HEK293 (cell line): ENCODE measurements around the gene MATN1.

ENCODE experiments used
- CTCF ChIP-seq: fragments of 450-650 bp; formaldehyde crosslinking; IDR thresholded peaks from 2 replicates; pipeline ENCODE4 v1.5.1; 2016; ENCODE audit warnings: missing biosample characterization, missing genetic modification characterization
- MYNN ChIP-seq: fragments of 450-650 bp; formaldehyde crosslinking; IDR thresholded peaks from 2 replicates; pipeline ENCODE4 v1.5.1; 2016; ENCODE audit warnings: missing biosample characterization, missing genetic modification characterization, borderline replicate concordance
- TCF7L2 ChIP-seq: IDR thresholded peaks from 2 replicates; pipeline ENCODE4 v1.6.1; 2011; ENCODE audit warnings: low read depth, mild to moderate bottlenecking, inconsistent platforms, low read length, moderate library complexity, borderline replicate concordance
- ZNF184 ChIP-seq: fragments of 450-650 bp; IDR thresholded peaks from 2 replicates; pipeline ENCODE4 v1.5.1; 2018; ENCODE audit warnings: missing biosample characterization, mild to moderate bottlenecking, missing genetic modification characterization
- ZNF223 ChIP-seq: fragments of 450-650 bp; formaldehyde crosslinking; IDR thresholded peaks from 2 replicates; pipeline ENCODE4 v1.5.1; 2016; ENCODE audit warnings: missing biosample characterization, missing genetic modification characterization
- ZNF324 ChIP-seq: fragments of 450-650 bp; formaldehyde crosslinking; IDR thresholded peaks from 2 replicates; pipeline ENCODE4 v1.5.1; 2016; ENCODE audit warnings: missing biosample characterization, missing genetic modification characterization
- ZNF510 ChIP-seq: fragments of 450-650 bp; formaldehyde crosslinking; IDR thresholded peaks from 2 replicates; pipeline ENCODE4 v1.5.1; 2018; ENCODE audit warnings: mild to moderate bottlenecking, missing genetic modification characterization, missing biosample characterization; ENCODE audit not compliant: insufficient replicate concordance
- ZNF555 ChIP-seq: fragments of 450-650 bp; formaldehyde crosslinking; conservative IDR thresholded peaks from 2 replicates; pipeline ENCODE4 v1.5.1; 2017; ENCODE audit warnings: missing biosample characterization, mild to moderate bottlenecking, missing genetic modification characterization, inconsistent platforms
- ZNF600 ChIP-seq: fragments of 450-650 bp; formaldehyde crosslinking; IDR thresholded peaks from 2 replicates; pipeline ENCODE4 v1.5.1; 2016; ENCODE audit warnings: missing biosample characterization, missing genetic modification characterization
- ZNF792 ChIP-seq: fragments of 450-650 bp; formaldehyde crosslinking; IDR thresholded peaks from 2 replicates; pipeline ENCODE4 v1.5.1; 2016; ENCODE audit warnings: missing biosample characterization, missing genetic modification characterization
- TF ChIP-seq, protein P1 (sequence below): fragments of 450-650 bp; formaldehyde crosslinking; IDR thresholded peaks from 2 replicates; pipeline ENCODE4 v1.5.1; 2017; ENCODE audit warnings: missing biosample characterization, missing genetic modification characterization

DNA sequence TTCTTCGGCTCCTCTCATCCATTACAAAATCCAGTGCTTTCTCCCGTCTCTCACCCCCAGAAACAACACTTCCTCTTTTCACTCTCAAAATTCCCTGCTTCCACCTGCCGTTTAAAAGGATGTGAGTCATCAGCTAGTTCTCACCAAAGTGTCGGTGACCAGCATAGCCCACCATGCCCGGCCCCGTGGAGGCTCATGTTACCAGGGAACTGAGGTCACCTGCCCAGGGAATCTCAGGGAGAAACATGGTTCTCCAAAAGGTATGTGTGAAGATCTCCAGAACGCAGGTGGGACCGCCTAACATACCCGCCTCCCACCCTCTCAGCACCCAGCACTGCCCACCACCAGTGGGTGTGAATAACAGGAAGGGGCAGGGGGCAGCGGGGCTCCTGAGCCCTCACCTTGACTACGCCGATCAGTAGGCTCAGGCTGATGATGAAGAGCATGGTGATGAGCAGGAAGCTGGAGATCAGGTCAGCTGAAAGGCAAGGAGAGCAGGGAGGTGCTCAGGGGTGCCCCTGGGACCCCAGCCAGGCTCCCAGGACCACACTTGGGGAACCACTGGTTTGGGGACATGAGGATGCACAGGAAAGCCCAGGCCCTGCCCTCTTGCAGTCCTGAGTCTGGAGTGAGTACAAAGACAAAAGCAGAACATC lies 18.0 kb upstream of the MATN1 start:
- TF ChIP-seq, protein P1, sequence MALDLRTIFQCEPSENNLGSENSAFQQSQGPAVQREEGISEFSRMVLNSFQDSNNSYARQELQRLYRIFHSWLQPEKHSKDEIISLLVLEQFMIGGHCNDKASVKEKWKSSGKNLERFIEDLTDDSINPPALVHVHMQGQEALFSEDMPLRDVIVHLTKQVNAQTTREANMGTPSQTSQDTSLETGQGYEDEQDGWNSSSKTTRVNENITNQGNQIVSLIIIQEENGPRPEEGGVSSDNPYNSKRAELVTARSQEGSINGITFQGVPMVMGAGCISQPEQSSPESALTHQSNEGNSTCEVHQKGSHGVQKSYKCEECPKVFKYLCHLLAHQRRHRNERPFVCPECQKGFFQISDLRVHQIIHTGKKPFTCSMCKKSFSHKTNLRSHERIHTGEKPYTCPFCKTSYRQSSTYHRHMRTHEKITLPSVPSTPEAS (tag by site-specific recombination): no peak
- TF ChIP-seq MYNN (tag by site-specific recombination): no peak
- no peak for TF ChIP-seq ZNF510 (tag by site-specific recombination)
- no peak for TF ChIP-seq ZNF792 (tag by site-specific recombination)
- no peak for TF ChIP-seq CTCF (tag by site-specific recombination)
- no peak for TF ChIP-seq ZNF324
- TF ChIP-seq TCF7L2: no peak
- no peak for TF ChIP-seq ZNF223
- no peak for TF ChIP-seq ZNF555 (tag by site-specific recombination)
- no peak for TF ChIP-seq ZNF600 (tag by site-specific recombination)
- TF ChIP-seq ZNF184 (tag by site-specific recombination): no peak
